GM18858 (cell line): ENCODE results near the gene PDLIM3.
A peak's percentile ranks its signal among the peaks of the same experiment; 100 is the strongest.

Source experiments
- ATAC-seq: cut with Tn5 transposase; IDR thresholded peaks from one replicate; pipeline ENCODE4 v1.9.1; 2021; ENCODE audit not compliant: unreplicated experiment

Gene PDLIM3

GRCh38 chr4:185472103-185472542 lies 63.2 kb downstream of the PDLIM3 start:
- peak; percentile 9 for ATAC-seq

- ATAC-seq = peak; percentile 69
These were observed 63.8 kb downstream of the PDLIM3 start, which contains the start of gene CCDC110 for GRCh38 chr4:185471235-185472102. Gene CCDC110, minus strand, starts transcription at chr4:185471733. Its CDS starts 50 bp downstream, at chr4:185471683.

GRCh38 chr4:185470501-185471195 lies 64.7 kb downstream of the PDLIM3 start:
- ATAC-seq = no peak

GRCh38 chr4:185469580-185470154 lies 65.6 kb downstream of the PDLIM3 start:
- no peak for ATAC-seq

- no peak for ATAC-seq
These were observed 66.3 kb downstream of the PDLIM3 start for GRCh38 chr4:185468999-185469398.

GRCh38 chr4:185467991-185468390 lies 67.3 kb downstream of the PDLIM3 start:
- ATAC-seq = no peak

GRCh38 chr4:185467101-185467500 lies 68.2 kb downstream of the PDLIM3 start:
- ATAC-seq = no peak

- ATAC-seq = no peak
These were observed 69.6 kb downstream of the PDLIM3 start for GRCh38 chr4:185465707-185466106.

GRCh38 chr4:185464887-185465286 lies 70.4 kb downstream of the PDLIM3 start:
- ATAC-seq = no peak

- ATAC-seq = no peak
These were observed 71.1 kb downstream of the PDLIM3 start for GRCh38 chr4:185464183-185464582.

- ATAC-seq = no peak
These were observed 71.8 kb downstream of the PDLIM3 start for GRCh38 chr4:185463541-185463940.

GRCh38 chr4:185461565-185461964 lies 73.7 kb downstream of the PDLIM3 start:
- no peak for ATAC-seq

GRCh38 chr4:185457136-185457535 lies 78.2 kb downstream of the PDLIM3 start:
- ATAC-seq = no peak

- ATAC-seq = no peak
These were observed 79.2 kb downstream of the PDLIM3 start for GRCh38 chr4:185456131-185456530.
